ENCODE data around the gene CCDC88C.

DNA sequence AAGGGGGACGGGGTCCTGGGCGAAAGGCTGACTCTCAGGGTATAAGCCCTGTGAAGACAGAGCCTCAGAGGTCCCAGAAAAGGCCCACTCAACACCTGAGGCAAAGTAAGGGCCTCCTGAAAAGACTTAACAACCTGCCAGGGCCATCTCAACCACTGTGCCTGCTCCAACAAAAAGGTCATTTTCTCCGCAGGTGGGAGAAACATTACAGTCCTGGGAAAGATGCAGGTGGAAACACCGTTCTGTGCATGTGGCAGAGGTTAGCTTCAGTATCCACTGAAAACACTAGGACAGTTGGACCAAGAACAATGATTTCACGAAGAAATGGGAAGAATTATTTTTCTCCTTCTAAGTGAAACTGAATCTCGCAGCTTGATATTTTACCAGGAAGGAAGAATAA is 50.9 kb downstream of the CCDC88C start:
- TF ChIP-seq, protein P1, sequence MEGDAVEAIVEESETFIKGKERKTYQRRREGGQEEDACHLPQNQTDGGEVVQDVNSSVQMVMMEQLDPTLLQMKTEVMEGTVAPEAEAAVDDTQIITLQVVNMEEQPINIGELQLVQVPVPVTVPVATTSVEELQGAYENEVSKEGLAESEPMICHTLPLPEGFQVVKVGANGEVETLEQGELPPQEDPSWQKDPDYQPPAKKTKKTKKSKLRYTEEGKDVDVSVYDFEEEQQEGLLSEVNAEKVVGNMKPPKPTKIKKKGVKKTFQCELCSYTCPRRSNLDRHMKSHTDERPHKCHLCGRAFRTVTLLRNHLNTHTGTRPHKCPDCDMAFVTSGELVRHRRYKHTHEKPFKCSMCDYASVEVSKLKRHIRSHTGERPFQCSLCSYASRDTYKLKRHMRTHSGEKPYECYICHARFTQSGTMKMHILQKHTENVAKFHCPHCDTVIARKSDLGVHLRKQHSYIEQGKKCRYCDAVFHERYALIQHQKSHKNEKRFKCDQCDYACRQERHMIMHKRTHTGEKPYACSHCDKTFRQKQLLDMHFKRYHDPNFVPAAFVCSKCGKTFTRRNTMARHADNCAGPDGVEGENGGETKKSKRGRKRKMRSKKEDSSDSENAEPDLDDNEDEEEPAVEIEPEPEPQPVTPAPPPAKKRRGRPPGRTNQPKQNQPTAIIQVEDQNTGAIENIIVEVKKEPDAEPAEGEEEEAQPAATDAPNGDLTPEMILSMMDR (IDR thresholded peaks at IDR 0.05) = no peak
- TF ChIP-seq EZH2 (IDR thresholded peaks at IDR 0.05) (no peak), EZH2phosphoT487 (IDR thresholded peaks at IDR 0.05) (no peak)
